ENCODE data around the gene IQSEC2.

IQSEC2 gene

GRCh38 chrX:53281321-53281822, at the start of gene IQSEC2:
Gene IQSEC2, minus strand, starts transcription at chrX:53281584.
- DNase-seq (ENCODE audit: low read depth): peak; percentile 62

DNA sequence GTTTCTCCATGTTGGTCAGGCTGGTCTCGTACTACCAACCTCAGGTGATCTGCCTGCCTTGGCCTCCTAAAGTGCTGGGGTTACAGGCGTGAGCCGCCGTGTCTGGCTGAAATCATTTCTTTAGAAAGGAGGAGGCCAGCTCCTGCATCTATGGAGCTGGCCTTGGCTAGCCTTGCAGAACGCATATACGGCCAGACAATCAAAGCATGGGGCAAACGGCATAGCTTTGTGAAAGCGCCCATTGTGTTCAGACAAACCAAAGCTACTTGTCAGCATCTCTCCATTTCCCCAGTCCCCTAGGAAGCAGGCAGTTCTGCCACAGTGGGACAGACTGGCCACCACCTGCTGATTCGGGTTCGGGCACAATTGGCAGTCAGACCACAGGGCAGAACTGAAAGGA, 48.9 kb upstream of the IQSEC2 start:
- DNase-seq (ENCODE audit: low read depth): no peak

DNA sequence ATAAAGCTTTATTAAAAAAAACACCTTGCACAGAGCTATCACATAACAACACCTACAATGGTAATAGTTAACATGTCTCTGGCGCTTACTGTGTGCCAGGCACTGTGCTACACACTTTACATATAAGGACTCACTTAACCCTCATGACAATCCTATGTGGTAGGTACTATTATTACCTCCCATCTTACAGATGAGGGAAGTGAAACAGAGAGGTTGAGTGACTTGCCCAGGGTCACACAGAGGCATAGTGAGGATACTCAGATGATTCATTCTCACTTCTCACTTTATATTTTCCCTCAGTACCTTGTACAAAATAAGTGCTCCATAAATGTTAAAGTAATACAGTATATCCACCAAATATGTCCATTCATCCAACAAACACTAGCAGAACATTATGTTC, 43.4 kb upstream of the IQSEC2 start:
- DNase-seq (ENCODE audit: low read depth): no peak

- no peak for DNase-seq (ENCODE audit: low read depth)
Measured at GRCh38 chrX:53324085-53324484, 42.7 kb upstream of the IQSEC2 start.

DNA sequence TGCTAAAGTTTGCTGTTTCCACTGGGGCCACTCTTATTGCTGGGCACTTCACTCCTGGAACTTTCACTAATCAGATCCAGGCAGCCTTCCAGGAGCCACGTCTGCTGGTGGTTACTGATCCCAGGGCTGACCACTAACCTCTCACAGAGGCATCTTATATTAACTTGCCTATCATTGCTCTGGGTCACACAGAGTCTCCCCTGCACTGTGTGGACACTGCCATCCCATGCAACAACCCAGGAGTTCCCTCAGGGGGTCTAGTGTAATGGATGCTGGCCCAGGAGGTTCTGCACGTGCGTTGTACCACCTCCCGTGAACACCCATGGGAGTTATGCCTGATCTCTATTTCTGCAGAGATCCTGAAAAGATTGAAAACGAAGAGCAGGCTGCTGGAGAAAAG, 41.8 kb upstream of the IQSEC2 start:
- DNase-seq (ENCODE audit: low read depth): no peak

DNA sequence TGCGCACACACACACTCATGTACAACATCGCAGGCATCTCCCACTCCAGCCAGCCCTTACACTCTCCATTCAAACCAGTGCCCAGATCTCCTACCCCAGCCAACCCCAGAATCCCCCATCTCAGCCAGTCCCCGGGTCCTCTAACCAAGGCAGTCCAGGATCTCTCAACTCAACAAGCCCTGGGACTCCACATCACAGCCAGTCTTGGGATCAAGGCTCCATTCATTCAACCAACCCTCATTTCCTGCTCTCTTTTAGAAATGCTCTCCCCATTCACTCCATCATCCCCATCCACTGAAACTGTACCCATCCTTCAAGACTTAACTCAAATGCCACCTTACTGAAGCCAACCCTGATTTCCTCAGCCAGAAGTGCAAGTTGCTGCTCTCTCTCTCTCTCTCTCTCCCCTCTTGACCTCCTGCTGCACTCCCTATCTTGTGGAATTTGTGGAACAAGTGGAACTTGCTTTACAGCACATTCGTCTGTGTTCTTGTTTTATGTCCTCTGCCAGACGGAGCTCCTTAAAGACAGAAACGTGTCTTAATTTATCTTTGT, 40.6 kb upstream of the IQSEC2 start:
- no peak for DNase-seq (ENCODE audit: low read depth)

DNA sequence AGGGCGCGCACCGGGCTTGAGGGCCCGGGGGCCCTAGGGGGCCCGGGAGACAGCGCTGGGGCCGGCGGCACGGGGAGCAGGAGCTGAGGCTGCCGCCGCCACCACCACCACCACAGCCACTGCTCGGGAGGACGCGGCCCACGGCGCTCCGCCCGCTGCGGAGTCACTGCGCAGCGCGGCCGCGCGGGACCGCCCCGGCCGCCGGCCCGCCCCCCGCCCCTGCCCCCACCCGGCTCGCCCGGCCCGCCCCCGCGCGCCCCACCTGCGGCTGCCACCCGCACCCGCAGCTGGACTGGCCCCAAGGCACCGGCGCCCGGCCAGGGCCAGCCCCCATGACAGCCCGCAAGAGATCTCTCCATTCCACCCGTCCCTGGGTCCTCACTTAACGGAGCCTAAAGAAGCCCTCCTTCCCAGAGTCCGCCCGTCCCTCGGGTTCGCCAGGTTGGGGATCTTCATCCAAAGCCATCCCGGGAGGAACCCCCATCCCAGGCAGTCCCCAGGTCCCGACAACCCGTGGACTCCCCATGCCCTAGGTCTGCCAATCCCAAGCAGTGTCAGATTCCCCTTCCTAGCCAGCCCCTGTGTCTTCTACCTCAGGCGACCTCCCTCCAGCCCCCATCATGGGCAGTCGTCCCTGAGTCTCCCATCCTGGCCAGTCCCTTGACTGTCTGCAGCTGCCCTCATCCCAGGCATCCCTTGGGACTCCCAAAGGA, 40.0 kb upstream of the IQSEC2 start:
- no peak for DNase-seq (ENCODE audit: low read depth)

GRCh38 chrX:53320543-53321229, 39.3 kb upstream of the IQSEC2 start:
- DNase-seq (ENCODE audit: low read depth): no peak

DNA sequence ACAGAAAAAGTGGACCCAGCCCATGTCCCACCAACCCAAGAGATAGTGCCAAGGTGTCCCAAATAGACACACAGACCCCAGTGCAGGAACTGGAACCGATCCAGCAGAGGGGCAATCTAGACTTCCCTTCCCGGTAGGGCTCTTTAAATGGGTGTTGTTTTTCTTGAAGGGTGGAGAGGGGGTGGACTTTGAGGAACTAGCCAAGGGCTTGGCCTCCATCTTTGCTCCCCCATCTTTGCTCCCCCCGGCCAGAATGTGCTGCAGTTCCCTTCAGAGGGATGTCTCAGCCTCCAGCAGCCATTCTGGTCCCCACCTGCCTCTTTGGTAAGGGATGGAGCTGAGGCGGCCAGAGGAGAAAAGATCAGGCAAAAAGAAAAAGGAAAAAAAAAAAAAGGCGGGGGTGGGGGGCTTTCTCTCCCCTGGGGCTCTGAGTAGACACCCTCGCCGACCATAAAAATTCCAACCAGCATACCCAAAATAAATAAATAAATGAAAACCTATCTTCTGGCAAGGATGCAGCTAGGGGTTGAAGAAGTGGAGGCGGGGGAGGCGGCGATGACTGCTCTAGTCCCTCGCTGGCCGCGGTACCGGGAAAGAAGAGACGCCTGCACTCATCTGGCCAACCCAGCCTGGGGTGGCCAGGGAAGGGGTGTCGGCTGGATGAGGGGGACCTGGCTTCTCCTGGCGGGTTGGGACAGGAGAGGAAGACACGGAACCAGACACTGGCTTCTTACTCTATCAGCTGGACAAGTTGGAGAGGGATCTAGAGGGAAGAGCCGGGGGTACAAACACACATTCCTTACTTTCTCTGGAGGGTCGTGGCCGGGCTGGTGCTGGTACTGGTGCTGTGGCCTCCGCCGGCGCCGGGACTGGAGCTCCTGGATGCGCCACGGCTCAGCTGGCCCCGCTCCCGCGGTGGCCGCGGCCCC, 38.5 kb upstream of the IQSEC2 start:
- DNase-seq (ENCODE audit: low read depth): no peak

GRCh38 chrX:53318766-53319353, 37.5 kb upstream of the IQSEC2 start:
- DNase-seq (ENCODE audit: low read depth): no peak

- DNase-seq (ENCODE audit: low read depth): peak; percentile 25
Measured at GRCh38 chrX:53317365-53318069, 36.1 kb upstream of the IQSEC2 start.

DNA sequence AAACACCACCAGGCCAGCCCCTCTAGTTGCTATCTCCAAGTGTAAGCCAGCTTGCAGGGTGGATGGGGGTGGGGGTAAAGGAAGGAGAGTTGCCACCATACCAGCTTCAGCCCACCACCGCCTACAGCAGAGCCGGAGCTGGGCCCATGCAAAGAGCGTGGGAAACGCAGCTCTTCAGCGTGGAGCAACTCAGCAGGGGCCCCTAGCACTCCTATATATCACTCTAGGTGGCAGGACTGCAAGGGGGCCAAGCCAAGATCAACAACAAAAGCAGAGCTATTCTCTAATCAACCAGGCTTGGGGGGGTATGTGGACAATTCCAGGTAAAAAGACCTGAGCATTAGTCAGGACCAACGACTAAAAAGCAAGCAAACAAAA, 35.5 kb upstream of the IQSEC2 start:
- no peak for DNase-seq (ENCODE audit: low read depth)

DNA sequence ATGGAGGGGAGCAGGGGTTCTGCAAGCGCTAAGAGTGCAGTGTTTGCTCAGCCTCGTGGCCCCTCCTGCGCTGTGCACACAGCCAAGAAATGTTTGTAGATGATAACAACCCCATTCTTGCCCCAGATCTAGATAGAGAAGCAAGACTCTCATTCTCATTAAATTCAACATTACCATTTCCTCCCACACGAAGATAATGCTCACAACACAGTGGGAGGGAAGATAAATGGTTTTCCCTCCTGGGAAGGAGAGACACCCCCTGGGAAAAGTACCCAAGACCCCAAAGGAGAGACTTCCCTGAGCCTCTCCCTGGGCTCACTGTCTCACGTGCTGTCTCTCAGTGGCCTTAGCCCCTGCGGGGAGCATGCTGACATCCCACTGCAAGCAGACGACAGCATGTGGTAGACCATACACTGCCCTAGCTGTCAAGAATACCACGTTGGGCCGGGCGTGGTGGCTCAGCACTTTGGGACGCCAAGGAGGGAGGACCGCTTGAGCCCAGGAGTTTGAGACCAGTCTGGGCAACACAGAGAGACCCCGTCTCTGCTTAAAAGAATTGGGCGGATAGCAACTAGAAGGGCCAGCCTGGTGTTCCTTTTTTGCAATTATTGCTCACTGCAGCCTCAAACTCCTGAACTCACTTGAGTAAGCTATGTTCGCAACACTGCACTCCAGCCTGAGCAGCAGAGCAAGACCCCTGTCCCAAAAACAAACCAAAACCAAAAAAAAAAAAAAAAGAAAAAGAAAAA, 34.9 kb upstream of the IQSEC2 start:
- DNase-seq (ENCODE audit: low read depth): no peak

GRCh38 chrX:53313728-53314105, 32.3 kb upstream of the IQSEC2 start:
- no peak for DNase-seq (ENCODE audit: low read depth)

DNA sequence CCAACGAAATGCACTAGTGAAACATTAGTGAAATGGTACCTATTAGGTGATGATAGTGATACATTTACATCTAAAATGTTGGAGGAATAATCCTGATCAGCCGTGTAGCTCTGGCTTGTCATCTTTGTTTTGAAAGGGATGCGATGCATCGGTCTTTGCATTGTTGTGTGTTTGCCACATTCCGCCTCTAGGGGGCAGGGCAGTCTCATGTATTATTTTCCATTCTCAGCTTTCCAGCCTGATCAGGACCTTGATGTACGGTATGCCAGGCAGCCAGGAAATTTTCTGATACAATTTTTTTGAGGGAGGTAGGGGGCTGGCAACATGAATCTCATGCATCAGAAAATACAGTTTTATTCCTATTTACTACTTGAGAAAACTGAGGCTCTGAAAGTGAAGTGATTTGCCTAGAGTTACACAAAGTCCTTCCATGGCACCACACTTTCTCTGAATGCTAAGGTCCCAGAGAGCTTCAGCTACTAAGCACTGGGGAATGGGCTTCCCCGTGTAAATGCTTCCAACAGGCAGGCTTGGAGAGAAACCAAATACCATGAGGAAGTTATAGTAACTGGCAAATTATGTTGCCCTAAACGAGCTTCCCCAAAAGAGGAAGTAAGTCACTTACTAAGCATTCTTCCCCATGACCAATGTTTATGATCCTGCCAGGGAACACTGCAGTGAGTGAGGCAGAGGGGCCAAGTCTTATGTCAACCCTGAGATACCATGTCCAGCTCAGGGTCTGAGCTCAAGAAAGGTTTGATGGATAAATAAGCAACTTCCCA, 31.8 kb upstream of the IQSEC2 start:
- DNase-seq (ENCODE audit: low read depth): peak; percentile 36

DNA sequence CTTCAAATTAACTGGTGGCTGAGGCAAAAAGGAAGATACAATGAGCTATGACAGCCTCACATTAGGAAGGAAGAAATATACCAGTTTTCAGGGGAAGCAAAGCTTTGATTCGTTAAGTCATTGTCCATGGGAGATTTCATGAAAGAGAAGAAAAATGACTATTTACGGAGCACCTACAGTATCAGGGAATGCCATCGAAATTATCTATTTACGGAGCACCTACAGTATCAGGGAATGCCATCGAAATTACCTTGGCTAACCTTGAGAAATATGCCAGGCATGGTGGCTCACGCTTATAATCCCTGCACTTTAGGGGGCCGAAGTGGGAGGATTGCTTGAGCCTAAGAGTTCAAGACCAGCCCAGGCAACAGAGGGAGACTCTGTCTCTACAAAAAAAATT, 28.5 kb upstream of the IQSEC2 start:
- no peak for DNase-seq (ENCODE audit: low read depth)

- DNase-seq (ENCODE audit: low read depth): no peak
Measured at GRCh38 chrX:53308836-53309235, 27.5 kb upstream of the IQSEC2 start.

DNA sequence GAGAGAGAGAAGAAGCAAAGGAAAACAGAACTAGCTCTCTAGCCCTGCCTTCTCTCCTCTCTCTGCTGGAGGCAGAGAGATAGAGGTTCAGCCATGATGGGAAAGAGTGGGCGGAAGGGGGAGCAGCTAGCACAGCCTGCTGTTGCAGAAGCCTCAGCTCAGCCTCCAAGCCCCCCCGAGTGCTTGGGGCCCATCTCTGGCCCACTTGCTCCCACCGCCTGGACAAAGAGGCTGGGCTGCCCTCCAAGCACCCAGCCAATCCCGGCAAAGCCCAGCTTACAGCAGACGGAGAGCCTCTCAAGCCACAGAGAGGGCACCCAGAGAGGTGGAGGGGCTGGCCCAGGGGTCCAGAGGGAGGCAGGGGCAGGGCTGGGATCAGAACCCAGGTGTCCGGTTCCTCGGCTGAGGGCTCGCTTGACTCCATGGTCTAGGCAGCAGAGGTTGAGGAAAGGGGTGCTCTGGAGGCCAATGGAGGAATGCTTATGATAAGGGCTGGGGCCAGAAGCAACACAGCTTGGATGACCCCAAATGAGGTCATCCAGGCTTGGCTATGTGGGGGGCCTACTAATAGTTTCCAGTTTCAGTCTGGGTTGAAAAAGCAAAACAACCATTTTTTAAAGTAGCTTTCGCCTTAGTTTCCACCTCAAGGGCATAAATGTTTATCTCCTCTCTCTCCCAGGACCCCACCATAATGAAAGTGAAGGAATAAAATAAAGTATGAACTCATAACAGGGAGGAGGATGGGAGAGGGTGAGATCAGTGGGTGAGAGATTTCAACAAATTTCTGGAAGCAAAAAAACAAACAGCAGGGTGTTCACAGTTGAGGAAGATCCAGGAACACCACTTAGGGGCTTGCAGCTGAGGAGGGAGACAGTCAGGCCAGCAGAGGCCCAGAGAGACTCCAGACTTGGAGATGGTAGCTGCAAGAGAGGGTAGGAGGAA, 24.9 kb upstream of the IQSEC2 start:
- DNase-seq (ENCODE audit: low read depth): no peak

Data from GM04504 (cell line).